A673 (cell line): ENCODE results near the gene KIF19.

ENCODE experiments used
- EZH2 ChIP-seq: fragments of 200-600 bp; sonication (generic); IDR thresholded peaks from 2 replicates; pipeline ENCODE4 v1.6.1; 2017; ENCODE audit warnings: borderline replicate concordance, low read depth, mild to moderate bottlenecking, mixed read lengths, antibody characterized with exemption, low read length; ENCODE audit not compliant: poor library complexity, severe bottlenecking
- TF ChIP-seq, protein P1 (sequence below): fragments of 300-800, 200-600 bp; sonication (generic); conservative IDR thresholded peaks from 2 replicates; pipeline ENCODE4 v1.5.1; 2017; ENCODE audit warnings: low read depth, mild to moderate bottlenecking, antibody characterized with exemption, low read length, moderate library complexity, mixed read lengths

DNA sequence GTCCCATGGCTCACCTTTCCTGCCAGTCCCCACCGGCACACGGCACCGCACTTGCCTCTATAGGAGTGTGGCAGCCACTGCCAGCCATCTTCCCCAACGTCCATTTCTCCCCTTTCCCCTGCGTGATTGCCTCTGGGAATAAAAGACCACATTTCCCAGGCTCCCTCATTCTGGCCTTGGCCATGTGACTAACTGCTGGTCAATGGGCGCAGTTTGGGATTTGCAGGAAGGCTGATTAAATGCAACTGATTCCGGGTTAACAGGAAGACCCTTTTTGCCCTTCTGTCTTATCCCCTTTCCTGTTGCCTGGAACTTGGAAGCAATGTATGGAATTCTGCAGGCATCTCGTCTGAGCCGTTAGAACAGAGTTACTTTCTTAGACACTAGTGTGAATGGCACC lies 32.7 kb downstream of the KIF19 start:
- TF ChIP-seq, protein P1, sequence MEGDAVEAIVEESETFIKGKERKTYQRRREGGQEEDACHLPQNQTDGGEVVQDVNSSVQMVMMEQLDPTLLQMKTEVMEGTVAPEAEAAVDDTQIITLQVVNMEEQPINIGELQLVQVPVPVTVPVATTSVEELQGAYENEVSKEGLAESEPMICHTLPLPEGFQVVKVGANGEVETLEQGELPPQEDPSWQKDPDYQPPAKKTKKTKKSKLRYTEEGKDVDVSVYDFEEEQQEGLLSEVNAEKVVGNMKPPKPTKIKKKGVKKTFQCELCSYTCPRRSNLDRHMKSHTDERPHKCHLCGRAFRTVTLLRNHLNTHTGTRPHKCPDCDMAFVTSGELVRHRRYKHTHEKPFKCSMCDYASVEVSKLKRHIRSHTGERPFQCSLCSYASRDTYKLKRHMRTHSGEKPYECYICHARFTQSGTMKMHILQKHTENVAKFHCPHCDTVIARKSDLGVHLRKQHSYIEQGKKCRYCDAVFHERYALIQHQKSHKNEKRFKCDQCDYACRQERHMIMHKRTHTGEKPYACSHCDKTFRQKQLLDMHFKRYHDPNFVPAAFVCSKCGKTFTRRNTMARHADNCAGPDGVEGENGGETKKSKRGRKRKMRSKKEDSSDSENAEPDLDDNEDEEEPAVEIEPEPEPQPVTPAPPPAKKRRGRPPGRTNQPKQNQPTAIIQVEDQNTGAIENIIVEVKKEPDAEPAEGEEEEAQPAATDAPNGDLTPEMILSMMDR: no peak
- no peak for TF ChIP-seq EZH2
